Measurements from ENCODE around the gene CCDC85B. TPM values are rescaled to one million over a fixed set of nuclear protein-coding genes. Genes with fewer than 3 reads are reported as not detected.
"Not testable (repeated sequence)": the region's sequence is repeated elsewhere in the genome, so short reads cannot be mapped to it uniquely, and the experiment has no call there.

Gene CCDC85B
- total and polyA plus RNA-seq, 2 of the 8 experiments (the other 6 are each of a cell fraction or from before 2014, with no cell fraction given) = 19.8 to 30.8 TPM

DNA sequence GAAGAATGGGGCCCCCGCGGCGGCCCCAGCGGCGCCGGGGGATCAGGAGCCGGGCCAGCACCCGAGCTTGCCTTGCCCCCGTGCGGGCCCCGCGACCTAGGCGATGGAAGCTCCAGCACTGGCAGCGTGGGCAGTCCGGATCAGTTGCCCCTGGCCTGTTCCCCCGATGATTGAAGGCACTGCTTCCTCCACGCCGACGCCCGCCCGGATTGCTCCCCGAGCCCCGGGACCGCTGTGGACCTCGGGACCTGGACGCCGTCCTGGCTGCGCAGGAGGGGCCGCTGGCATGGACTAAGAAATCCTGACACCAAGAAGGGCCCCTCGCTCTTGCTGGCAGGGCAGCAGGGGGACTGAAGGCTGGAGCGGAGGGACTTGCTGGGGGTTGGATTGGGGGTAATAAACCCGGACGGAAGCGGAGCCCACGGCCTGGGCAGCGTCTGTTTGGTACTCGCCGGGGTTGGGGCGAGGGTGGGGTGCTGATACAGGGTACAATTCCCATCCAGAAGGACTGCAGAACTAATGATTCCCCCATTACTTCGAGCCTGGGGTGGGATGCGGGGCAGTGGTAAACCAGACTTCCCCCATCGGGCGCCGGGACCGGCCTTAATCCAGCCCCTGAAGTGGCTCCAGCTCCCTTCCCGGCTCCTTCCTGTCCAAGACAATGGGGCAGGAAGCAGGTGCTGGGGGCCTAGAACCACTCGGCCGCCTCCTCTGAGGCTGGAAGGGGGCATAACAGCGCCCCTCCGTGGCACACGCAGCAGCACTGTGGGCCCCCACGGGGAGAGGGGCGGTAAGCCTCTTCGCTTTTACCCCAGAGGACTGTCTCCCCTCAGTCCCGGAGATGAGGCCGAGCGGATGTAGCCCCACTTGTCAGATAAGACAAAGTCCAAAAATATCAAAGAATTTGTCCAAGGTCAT, 1.0 kb downstream of the CCDC85B start (continued):
- TF ChIP-seq MAFK (IDR thresholded peaks at IDR 0.05; ENCODE audit: low read depth, low read length) (no peak), TAF1 (IDR thresholded peaks at IDR 0.05; ENCODE audit: low read depth, low read length) (peak; percentile 16; the same call in 1 of the 2 replicates), SIN3A (conservative IDR thresholded peaks at IDR 0.05 in 1 of 2, IDR thresholded peaks at IDR 0.05 in 1 of 2; ENCODE audit: low read depth in 1 of 2, low read length in 2 of 2) (0 out of 4 replicates have a peak, but pooled peaks of 1 of the 2 experiments have one; percentile 47), TAF7 (optimal IDR thresholded peaks at IDR 0.05; ENCODE audit: borderline replicate concordance, low read depth, low read length) (peak; percentile 40), PHF8 (conservative IDR thresholded peaks at IDR 0.05; ENCODE audit: low read depth, low read length) (no peak), CREB1 (IDR thresholded peaks at IDR 0.05) (no peak), BACH1 (IDR thresholded peaks at IDR 0.05; ENCODE audit: low read length) (0 out of 2 replicates have a peak, but pooled peaks have one; percentile 15)

DNA sequence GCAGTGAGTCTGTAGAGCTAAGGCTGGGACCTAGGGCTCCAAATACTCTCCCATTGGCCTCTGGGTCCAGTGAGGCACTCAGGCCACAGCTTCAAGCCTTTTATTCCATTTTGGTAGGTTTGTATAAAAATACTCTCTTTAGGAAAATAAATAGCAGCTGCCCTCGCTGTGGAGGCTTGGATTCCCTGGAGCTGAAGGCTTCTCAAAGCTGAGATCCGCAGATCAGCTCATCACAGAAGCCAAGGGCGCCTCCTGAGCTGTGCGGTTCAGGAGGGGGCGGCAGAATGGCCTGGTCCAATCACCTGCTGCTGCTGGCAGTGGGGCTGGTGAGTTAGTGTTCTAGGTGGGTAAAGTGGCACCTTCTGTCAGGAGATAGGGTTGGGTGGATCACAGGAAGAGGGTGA, 1.7 kb downstream of the CCDC85B start:
- not testable (repeated sequence) for H3K79me1 ChIP-seq (ENCODE audit: low read depth, low read length); H3K27ac ChIP-seq (ENCODE audit: low read depth, low read length); H3K14ac ChIP-seq (ENCODE audit: insufficient read length); H4K8ac ChIP-seq (ENCODE audit: extremely low read depth, insufficient read depth, low read length); H3K4ac ChIP-seq (replicated peaks; ENCODE audit: insufficient read length, low read depth, low read length); H4K91ac ChIP-seq (replicated peaks; ENCODE audit: insufficient read length, low read length); FAIRE-seq; DNase-seq (ENCODE audit: low read depth in 1 of 2, low spot score in 2 of 2); H3K23ac ChIP-seq (ENCODE audit: insufficient read length); H3K56ac ChIP-seq (replicated peaks; ENCODE audit: insufficient read length, low read depth, low read length); H3K9me3 ChIP-seq (ENCODE audit: insufficient read depth in 2 of 2, low read depth in 1 of 2, low read length in 1 of 2); H2BK20ac ChIP-seq (ENCODE audit: low read length); H3K36me3 ChIP-seq (ENCODE audit: control insufficient read depth in 2 of 4, insufficient read depth in 4 of 4, low read length in 3 of 4); H3K79me2 ChIP-seq (ENCODE audit: control insufficient read depth in 1 of 2, insufficient read depth in 2 of 2, low read length in 2 of 2); H4K20me1 ChIP-seq (replicated peaks in 1 of 2; ENCODE audit: control insufficient read depth in 1 of 2, insufficient read depth in 2 of 2, low read length in 2 of 2); H2AK5ac ChIP-seq (ENCODE audit: low read depth, low read length); H2BK15ac ChIP-seq (ENCODE audit: low read length); H2BK5ac ChIP-seq (ENCODE audit: low read depth, low read length); H3K18ac ChIP-seq (ENCODE audit: extremely low read depth, low read length); H2AFZ ChIP-seq (ENCODE audit: low read length); H4K5ac ChIP-seq (ENCODE audit: insufficient read length, low read depth, low read length); H2BK120ac ChIP-seq (replicated peaks; ENCODE audit: low read depth, low read length)
- peak overlapping the region; percentile 74 to 82 (median 78); a peak in 5 of 8 replicates for H3K4me3 ChIP-seq (ENCODE audit: extremely low read depth in 1 of 4, insufficient read depth in 2 of 4, low read depth in 3 of 4, low read length in 4 of 4)
- H3K27me3 ChIP-seq (replicated peaks in 1 of 4; ENCODE audit: control insufficient read depth in 3 of 4, extremely low read depth in 1 of 4, insufficient read depth in 3 of 4, low read length in 3 of 4) = peaks cover 0 to 14% (median 8%) of the 10 kb centered on the region in 4 experiments; a peak in 6 of 7 replicates
- H3K23me2 ChIP-seq (ENCODE audit: low read depth, low read length) = peaks cover 25% of the 10 kb centered on the region
- POLR2A ChIA-PET (ENCODE audit: partially characterized antibody) = interaction anchor here (1.1 to 39.7 kb wide), 7 partner anchors 8 to 85 kb away, joined by 3 to 1071 read pairs (median 11); partner anchors contain the start of genes C11orf68, CFL1, EFEMP2 and FOSL1
- peak overlapping the region in 1 of 4 experiments; percentile 54; a peak in 1 of 7 replicates for H3K9ac ChIP-seq (replicated peaks in 1 of 4; ENCODE audit: extremely low read depth in 1 of 4, low read depth in 3 of 4, low read length in 3 of 4)
- CTCF ChIA-PET (ENCODE audit: partially characterized antibody) = interaction anchor here (0.6 to 19.6 kb wide), 19 partner anchors 8 to 536 kb away, joined by 3 to 283 read pairs (median 7); partner anchors contain the start of genes AP5B1, C11orf68, CFL1 and EFEMP2
- H3K4me2 ChIP-seq (ENCODE audit: insufficient read depth in 1 of 2, low read depth in 2 of 2, low read length in 2 of 2) = peak overlapping the region; percentile 94 to 97
- WGBS, 2 experiments (ENCODE audit: extremely low coverage in 1 of 2, insufficient coverage in 1 of 2, insufficient read length in 1 of 2, insufficient replicate concordance in 2 of 2, low coverage in 1 of 2, low lambda C conversion rate in 2 of 2, missing lambda C conversion rate in 1 of 2) = 82% methylated on average over 5 of the region's 5 CpGs; no CpG with 5 or more reads in 1 of the 2 experiments
- peak overlapping the region; percentile 50; the same call in 1 of the 2 replicates for H2BK12ac ChIP-seq (ENCODE audit: low read depth, low read length)
- H3K4me1 ChIP-seq (replicated peaks in 1 of 4; ENCODE audit: control insufficient read depth in 3 of 4, insufficient read depth in 4 of 4, low read length in 3 of 4) = peaks cover 0 to 30% (median 12%) of the 10 kb centered on the region in 4 experiments; a peak in 5 of 7 replicates

Data from H1 (cell line).